HG03135 (cell line): Measurements from ENCODE around the gene FGFBP3.

Experiments used
- ATAC-seq: cut with Tn5 transposase; IDR thresholded peaks from one replicate; pipeline ENCODE4 v1.9.1; 2021; ENCODE audit warnings: mild to moderate bottlenecking, moderate library complexity; ENCODE audit not compliant: unreplicated experiment

FGFBP3 gene

GRCh38 chr10:91864099-91864498 is 45.2 kb downstream of the FGFBP3 start:
- ATAC-seq, result no peak

- ATAC-seq, result no peak
Measured at GRCh38 chr10:91860885-91861284, 48.4 kb downstream of the FGFBP3 start.

GRCh38 chr10:91856637-91857036 is 52.6 kb downstream of the FGFBP3 start:
- ATAC-seq, result no peak
